ENCODE results near the gene SPPL3. TPM values are rescaled to one million over a fixed set of nuclear protein-coding genes. Genes with fewer than 3 reads are reported as not detected.

The SPPL3 gene
- total RNA-seq, 1 experiment from 2014 or later, result 32.5 TPM

DNA sequence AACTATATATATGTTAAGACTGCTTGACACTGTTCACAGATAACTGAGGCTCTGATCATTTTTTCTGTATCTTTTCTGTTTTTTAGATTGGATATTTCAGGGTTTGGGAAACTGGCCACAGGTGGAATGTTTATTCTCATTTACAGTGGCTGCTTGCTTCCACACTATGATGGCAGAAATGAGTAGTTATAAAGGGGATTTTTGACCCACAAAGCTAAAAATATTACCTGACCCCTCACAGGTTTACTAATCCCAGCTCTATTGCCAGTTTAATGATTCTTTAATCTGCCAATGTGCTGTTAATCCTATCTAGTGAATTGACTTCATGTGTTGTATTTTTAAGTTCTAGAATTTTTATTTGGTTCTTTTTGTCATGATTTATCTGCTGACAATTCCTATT, 148.9 kb downstream of the SPPL3 start:
- Mint-ChIP-seq H3K9me3 (peaks cover 17% of the 10 kb centered on the region), H3K4me1 (peaks cover 17% of the 10 kb centered on the region), H3K4me3 (no peak overlapping the region), H3K27me3 (ENCODE audit: low read depth) (no peaks in the 10 kb centered on the region), H3K27ac (no peak overlapping the region), H3K36me3 (peaks cover 9% of the 10 kb centered on the region; the same call in 1 of the 2 replicates)
- POLR2A ChIA-PET, result no interaction called here
- DNase-seq (ENCODE audit: low spot score) (no peak), ATAC-seq (no peak)
- TF ChIP-seq RELA (CRISPR knock-in tag; IDR thresholded peaks at IDR 0.05; ENCODE audit: borderline replicate concordance), result no peak
- no peak for TF ChIP-seq NR1H2 (CRISPR knock-in tag; IDR thresholded peaks at IDR 0.05)
- no peak for TF ChIP-seq TEAD1 (CRISPR knock-in tag; IDR thresholded peaks at IDR 0.05)
- no peak for TF ChIP-seq NR2C2 (CRISPR knock-in tag; IDR thresholded peaks at IDR 0.05)
- no peak for TF ChIP-seq CDX4 (CRISPR knock-in tag; IDR thresholded peaks at IDR 0.05; ENCODE audit: borderline replicate concordance)
- no peak for TF ChIP-seq NFYB (CRISPR knock-in tag; conservative IDR thresholded peaks at IDR 0.05; ENCODE audit: low read depth)
- no peak for TF ChIP-seq MAX (CRISPR knock-in tag; IDR thresholded peaks at IDR 0.05)
- no peak for TF ChIP-seq ZNF263 (CRISPR knock-in tag; IDR thresholded peaks at IDR 0.05; ENCODE audit: low read depth)
- TF ChIP-seq MXD4 (CRISPR knock-in tag; IDR thresholded peaks at IDR 0.05; ENCODE audit: borderline replicate concordance), result no peak
- TF ChIP-seq SMAD3 (CRISPR knock-in tag; IDR thresholded peaks at IDR 0.05; ENCODE audit: borderline replicate concordance), result no peak
- no peak for TF ChIP-seq ZNF138 (CRISPR knock-in tag; conservative IDR thresholded peaks at IDR 0.05)
- no peak for TF ChIP-seq ETV6 (CRISPR knock-in tag; IDR thresholded peaks at IDR 0.05)
- TF ChIP-seq GTF2I (CRISPR knock-in tag; conservative IDR thresholded peaks at IDR 0.05), result no peak
- CTCF ChIA-PET, result interaction anchor here (0.9 kb wide), 1 partner anchor 17 kb away, joined by 3 read pairs; no protein-coding TSS in a partner anchor

DNA sequence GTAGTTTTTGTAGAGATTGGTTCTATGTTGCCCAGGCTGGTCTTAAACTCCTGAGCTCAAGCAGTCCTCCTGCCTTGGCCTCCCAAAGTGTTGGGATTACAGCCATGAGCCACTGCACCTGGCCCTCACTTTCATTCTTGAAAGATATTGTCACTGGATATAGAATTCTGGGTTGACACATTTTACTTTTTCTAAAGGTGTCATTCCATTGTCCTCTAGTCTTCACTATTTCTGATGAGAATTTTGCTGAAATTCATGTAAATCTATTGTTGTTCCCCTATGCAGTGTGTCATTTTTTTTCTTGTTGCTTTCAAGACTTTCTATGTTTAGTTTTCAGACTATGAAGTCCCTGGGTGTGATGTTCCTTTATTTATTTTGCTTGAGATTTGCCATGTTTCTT, 149.4 kb downstream of the SPPL3 start:
- H3K27me3 Mint-ChIP-seq (ENCODE audit: low read depth), result no peaks in the 10 kb centered on the region
- ATAC-seq, result no peak
- H3K9me3 Mint-ChIP-seq, result peaks cover 17% of the 10 kb centered on the region
- H3K36me3 Mint-ChIP-seq, result peaks cover 9% of the 10 kb centered on the region; the same call in 1 of the 2 replicates
- ChIA-PET POLR2A (no interaction called here), CTCF (interaction anchor here (0.9 kb wide), 1 partner anchor 17 kb away, joined by 3 read pairs; no protein-coding TSS in a partner anchor)
- DNase-seq (ENCODE audit: low spot score), result no peak
- no peak overlapping the region for H3K4me3 Mint-ChIP-seq
- H3K4me1 Mint-ChIP-seq, result peaks cover 12% of the 10 kb centered on the region
- no peak overlapping the region for H3K27ac Mint-ChIP-seq
- TF ChIP-seq ZNF671 (CRISPR knock-in tag; IDR thresholded peaks at IDR 0.05) (no peak), ZNF532 (CRISPR knock-in tag; IDR thresholded peaks at IDR 0.05; ENCODE audit: borderline replicate concordance) (no peak), SP1 (CRISPR knock-in tag; conservative IDR thresholded peaks at IDR 0.05) (no peak), NFYB (CRISPR knock-in tag; conservative IDR thresholded peaks at IDR 0.05; ENCODE audit: low read depth) (no peak), HMGXB4 (CRISPR knock-in tag; IDR thresholded peaks at IDR 0.05) (no peak), GRHL2 (CRISPR knock-in tag; IDR thresholded peaks at IDR 0.05; ENCODE audit: insufficient replicate concordance, severe bottlenecking) (no peak), HMGA2 (CRISPR knock-in tag; IDR thresholded peaks at IDR 0.05) (no peak), MAX (CRISPR knock-in tag; IDR thresholded peaks at IDR 0.05) (no peak), ARID4B (CRISPR knock-in tag; IDR thresholded peaks at IDR 0.05; ENCODE audit: borderline replicate concordance) (no peak), ETV6 (CRISPR knock-in tag; IDR thresholded peaks at IDR 0.05) (no peak), ZBTB43 (CRISPR knock-in tag; IDR thresholded peaks at IDR 0.05) (no peak)
